Epithelial cell of prostate (primary cell): Measurements from ENCODE around the gene SYNE1.

Source experiments
- DNase-seq: peaks from one replicate; pipeline ENCODE4 v3.0.0-alpha.2; 2011; ENCODE audit warnings: low read depth, low spot score
- H3K27ac ChIP-seq: fragments of 450-650 bp; 2 replicates; pipeline ENCODE4 v1.5.1; 2017; ENCODE audit warnings: mild to moderate bottlenecking

The SYNE1 gene

GRCh38 chr6:152212437-152212836 lies 424.7 kb downstream of the SYNE1 start:
- no peak overlapping the region for H3K27ac ChIP-seq
- DNase-seq = no peak

DNA sequence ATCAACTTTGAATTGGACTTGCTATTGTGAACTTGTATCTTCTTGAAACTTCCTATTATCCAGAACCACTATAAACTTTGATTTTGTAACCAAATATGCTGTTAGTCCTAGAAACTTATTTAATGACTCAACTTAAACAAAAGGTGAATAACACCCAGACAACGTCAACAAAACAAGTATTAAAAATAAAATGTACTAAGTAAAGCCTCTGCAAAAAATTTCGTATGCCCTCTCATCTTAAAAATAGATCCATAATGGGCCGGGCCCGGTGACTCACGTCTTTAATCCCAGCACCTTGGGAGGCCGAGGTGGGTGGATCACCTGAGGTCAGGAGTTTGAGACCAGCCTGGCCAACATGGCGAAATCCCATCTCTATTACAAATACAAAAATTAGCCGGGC lies 428.0 kb downstream of the SYNE1 start:
- no peak for DNase-seq
- H3K27ac ChIP-seq = no peak overlapping the region

DNA sequence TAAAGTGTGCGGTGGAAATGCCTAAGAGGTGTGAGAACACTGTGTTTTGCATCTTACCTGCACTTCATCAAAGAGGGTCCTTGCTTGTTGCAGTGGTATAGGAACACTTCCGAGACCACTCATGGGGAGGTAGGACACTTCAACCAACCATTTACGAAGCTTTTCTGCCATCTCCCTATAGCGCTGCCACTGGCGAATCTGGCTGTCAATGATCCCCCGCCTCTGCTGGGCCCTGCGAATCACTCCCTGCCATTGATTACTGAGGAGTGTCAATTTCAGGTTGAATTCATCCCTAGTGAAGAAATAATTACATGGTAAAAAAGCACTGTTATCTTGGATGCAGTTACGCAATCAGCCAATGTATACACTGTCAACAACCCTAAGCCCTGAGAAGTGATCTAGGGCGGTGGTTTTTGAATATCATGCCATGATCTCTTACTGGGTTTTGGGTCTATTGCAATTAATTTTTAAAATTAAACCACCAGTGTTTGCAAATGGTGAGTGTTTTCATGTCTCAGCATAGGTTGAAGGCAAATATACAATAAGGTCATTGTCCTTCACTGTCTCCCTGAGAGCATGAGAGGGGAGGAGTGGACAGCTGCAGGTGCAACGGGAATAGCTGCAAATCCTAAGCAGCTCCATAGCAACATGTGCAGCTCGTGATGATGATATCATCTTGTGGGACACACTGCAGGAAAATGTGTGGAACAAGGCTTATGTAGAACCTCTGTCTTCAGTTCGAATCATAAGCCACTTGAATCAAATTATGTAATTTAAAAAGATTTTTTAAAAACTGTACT lies 429.0 kb downstream of the SYNE1 start:
- H3K27ac ChIP-seq = no peak overlapping the region
- no peak for DNase-seq

DNA sequence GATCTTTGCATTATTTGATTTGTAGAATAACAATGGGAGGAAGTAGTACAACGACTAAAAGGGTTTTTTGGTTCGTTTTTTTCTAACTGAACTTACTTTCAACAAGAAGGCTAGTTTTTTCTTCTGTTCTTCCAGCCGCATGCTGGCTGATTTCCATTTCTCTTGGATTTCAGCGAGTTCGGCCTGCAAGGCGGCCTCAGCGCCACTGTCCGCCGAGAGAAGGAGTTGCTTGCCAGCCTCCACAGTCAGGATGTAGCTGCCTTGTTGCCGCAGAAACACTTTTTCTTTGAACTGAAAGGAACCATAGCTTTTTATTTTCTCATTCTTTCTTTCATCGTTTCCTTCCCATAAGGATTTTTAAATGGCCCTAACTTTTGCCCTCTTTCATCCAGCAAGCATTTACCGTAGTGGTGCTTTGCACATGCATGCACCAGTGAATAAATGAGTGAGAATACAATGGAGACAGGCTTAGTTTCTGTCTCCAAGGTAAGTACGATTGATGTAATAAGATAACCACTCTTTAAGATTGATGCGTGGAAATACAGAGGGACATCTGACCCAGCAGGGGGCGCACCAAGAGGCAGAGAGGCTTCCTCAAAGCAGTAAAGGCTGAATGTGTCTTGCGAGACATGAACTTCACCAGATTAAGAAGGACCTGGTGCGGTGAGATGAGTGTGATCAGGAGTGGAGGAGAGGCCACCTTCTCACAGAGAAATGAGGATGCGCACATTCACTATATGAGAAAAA lies 430.9 kb downstream of the SYNE1 start:
- no peak for DNase-seq

GRCh38 chr6:152204591-152204990 lies 432.6 kb downstream of the SYNE1 start:
- H3K27ac ChIP-seq = no peak overlapping the region
- no peak for DNase-seq

More for the DNA sequence above, 430.9 kb downstream of the SYNE1 start:
- no peak overlapping the region for H3K27ac ChIP-seq

GRCh38 chr6:152201120-152201519 lies 436.0 kb downstream of the SYNE1 start:
- H3K27ac ChIP-seq = no peak overlapping the region
- no peak for DNase-seq

DNA sequence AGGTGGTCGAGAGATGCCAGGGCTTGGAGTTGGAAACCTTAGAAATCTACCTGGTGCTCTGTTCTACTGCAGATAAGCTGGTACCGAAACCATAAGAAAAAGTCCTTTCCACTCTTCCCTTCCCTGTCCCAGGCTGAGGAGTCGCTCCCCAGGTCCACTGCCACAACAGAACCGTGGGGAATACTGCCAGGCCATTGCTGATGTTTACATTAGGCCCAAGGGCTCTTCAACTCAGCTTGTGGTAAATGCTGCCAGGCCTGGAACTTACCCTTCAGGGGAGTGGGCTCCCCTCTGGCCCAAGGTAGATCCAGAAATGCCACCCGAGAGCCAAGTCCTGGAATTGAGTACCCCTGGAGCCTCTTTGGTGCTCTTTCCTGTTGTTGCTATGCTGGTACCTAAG lies 441.3 kb downstream of the SYNE1 start:
- no peak for DNase-seq
- no peak overlapping the region for H3K27ac ChIP-seq

- H3K27ac ChIP-seq = no peak overlapping the region
- peak; percentile 36 for DNase-seq
These were observed 447.4 kb downstream of the SYNE1 start for GRCh38 chr6:152189736-152190135.

DNA sequence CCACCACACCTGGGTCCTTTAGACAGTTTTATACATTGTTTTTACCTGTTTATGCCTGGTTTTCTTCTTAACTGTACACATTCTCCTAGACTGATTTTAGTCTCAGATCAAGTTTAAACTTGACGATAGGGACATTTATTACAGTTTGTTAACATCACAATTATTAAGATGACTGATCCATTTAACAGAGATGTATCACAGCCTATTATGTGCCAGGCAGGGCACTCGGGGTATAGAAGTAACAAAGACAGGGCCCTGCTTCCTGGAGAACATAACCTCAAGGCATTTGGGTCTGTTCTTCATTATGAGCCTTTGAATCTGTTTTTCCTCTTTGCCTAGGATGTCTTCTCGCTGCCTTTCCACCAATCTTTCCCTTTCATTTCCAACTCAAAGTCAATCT lies 449.2 kb downstream of the SYNE1 start:
- no peak for DNase-seq
- H3K27ac ChIP-seq = no peak overlapping the region

DNA sequence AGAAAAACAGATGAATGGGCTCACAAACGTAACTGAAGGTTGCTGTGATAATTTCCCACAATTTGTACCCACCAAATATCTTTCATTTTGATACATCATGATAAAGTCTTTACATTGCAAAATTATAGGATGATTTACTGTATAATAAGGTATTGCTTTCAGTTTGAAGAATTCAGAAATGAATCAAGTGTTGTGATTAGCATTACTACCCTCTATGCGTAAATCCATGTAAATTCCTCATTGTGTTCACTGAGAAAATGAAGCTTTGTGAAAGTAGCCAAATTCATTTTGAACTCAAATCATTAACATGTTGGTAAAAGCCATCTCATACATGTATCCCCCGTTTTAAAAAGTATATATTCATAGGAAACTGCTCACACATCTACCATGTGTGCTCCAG lies 450.3 kb downstream of the SYNE1 start:
- no peak for DNase-seq
- no peak overlapping the region for H3K27ac ChIP-seq

DNA sequence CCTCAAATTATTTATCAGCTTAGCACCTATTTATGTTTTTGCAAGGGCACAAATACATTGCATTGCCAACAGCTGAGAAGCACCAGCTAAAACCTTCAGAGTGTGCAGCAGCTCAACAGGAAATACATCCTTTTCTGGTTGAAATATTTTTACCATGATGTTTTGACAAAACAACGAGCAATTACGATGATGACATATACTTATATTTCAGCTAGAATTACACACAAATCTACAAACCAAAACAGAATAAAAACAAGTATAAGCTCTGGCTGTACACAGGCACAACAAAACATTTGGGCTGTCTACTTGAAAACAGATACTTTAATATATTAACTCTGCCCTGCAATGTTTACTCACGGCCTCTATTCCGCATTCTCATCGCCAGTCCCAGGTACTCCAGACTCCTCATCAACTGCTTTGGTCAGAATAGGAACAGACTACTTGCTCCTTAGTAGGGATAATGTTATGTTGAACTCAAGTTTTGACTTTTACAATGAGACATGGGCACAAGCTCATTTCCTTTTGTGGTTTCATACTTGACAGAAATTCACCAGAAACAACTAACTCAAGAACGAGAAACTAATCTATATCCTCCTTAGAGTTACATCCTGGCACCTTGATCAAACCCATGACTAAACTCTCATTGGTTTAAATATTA lies 452.1 kb downstream of the SYNE1 start:
- H3K27ac ChIP-seq = no peak overlapping the region
- DNase-seq = no peak

DNA sequence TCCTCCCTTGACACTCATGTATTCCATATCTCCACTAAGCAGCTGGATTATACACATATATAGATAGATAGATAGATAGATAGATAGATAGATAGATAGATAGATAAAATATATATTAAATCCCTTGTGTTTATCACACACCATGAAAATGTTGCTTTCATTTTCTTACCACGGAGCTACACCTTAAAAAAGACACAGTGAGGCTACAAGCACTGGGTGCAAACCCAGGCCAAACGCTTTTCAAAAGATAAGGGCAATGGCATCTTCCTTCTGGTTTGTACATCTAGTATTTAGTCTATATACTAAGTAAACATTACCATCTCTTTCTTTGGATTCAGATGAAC lies 452.6 kb downstream of the SYNE1 start:
- no peak overlapping the region for H3K27ac ChIP-seq
- no peak for DNase-seq

GRCh38 chr6:152180601-152181000 lies 456.6 kb downstream of the SYNE1 start:
- no peak for DNase-seq
- no peak overlapping the region for H3K27ac ChIP-seq

DNA sequence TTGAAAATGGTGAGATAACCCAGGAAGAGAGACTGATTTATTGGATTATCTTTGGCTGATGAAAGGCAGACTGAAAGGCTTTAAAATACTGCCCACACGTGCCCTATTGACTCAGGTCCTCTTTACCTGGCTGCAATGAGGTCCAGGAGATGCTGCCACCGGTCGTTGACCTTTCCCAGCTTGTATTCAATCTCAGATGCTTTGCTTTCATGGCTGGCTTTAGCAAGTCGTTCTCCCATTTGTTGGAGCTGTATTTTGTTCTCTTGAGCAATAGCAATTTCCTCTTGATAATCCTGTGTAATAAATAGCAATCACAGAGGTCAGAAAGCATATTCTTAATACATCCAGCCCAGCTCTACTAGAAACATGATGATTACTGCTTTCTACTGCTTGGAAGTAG lies 460.9 kb downstream of the SYNE1 start:
- no peak for DNase-seq
- no peak overlapping the region for H3K27ac ChIP-seq

GRCh38 chr6:152173957-152174356 lies 463.2 kb downstream of the SYNE1 start:
- H3K27ac ChIP-seq = no peak overlapping the region

DNA sequence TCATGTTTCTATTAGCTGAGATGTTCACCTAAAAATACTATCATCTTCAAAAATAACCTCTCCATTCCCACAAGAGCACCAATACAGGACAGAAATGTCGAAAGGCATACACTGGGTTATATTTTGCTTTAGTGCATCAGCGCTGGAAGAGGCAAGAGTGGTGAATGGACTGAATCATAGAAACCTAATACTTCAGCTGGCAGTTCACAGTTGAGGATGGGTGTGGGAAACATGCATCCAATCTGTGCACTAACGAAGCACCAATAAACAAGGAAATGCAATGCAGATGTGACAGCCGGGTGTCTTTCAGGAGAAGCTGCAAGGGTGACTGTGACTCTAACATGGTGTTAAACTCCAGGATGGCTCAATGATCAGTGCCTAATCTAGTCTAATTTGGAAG lies 463.8 kb downstream of the SYNE1 start:
- no peak for DNase-seq
- H3K27ac ChIP-seq = no peak overlapping the region

More at GRCh38 chr6:152173957-152174356, 463.2 kb downstream of the SYNE1 start:
- no peak for DNase-seq

DNA sequence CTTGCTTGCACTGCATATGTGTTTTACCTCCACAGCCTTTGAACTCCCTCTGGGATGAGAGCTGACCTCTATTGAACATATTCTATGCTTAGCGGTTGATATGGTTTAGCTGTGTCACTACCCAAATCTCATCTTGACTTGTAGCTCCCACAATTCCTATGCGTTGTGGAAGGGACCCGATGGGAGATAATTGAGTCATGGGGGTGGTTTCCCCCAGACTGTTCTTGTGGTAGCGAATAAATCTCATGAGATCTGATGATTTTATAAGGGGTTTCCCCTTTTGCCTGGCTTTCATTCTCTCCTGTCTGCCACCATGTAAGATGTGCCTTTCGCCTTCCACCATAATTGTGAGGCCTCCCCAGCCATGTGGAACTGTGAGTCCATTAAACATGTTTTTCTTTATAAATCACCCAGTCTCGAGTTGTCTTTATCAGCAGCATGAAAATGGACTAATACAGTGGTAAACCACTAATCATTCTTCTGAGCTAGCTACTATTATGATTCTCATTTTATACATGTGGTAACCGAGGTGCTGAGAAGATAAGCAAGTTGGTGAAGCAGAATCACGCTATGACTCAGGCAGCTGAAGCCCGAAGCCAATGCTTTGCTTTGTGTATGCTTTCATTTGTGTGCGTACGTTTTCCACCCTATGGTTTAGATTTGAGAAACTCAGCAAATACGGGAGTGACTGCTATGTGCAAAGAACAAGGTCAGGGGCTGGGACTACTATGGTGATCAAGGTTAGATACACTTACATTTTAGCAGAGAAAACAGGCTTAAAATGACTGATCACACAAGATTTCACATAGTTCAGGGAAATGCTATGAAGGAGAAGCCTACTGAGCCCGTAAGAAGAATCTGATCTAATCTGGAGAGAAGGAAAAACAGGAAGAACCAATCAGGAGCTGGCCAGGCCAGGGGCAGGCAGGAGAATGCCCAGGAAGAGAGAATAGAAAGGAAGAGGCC lies 466.2 kb downstream of the SYNE1 start:
- no peak overlapping the region for H3K27ac ChIP-seq
- no peak for DNase-seq

GRCh38 chr6:152170313-152170701 lies 466.9 kb downstream of the SYNE1 start:
- DNase-seq = no peak
- no peak overlapping the region for H3K27ac ChIP-seq

DNA sequence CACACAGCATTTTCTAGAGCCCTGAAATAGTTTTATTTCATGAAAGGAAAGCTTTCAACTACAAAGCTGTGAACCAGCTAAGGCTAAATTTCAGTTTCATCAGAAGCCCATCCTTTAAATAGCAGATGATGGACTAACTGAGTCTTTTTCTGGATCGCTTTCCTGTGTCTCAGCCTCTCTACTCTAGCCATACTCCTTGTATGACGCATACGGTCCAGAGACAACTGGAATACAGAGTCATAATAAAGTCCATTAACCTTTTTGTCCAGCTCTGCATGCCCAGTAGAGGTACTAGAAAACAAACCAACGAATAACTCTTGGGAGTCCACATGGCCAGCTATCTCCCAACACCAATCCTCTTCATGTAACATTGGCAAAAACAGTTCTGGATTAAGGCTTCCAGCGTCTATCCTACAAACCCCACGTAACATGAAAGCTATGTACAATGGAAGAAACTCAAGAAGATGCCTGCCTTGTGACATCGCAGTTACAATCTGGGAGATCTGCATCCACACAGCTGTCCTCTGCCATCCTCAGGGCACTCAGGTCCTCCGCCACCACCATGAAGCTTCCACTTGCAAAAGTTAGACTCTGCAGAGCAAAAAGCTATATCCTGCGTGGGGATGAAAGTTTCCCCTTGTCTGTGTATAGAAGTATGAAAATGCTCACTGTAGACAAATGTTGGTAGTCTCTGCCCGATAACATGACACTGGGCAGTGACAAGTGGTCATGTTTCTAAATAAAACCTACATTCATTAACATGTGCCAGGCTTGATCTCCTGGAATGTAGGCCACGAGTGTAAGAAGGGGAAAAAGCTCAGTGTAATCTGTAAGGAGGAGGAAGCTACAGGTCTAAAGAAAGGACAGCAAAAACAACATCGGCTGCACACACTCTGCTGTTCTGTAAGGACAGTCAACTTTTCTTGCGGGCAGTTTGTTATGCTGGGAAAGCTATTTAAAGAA lies 469.2 kb downstream of the SYNE1 start:
- H3K27ac ChIP-seq = no peak overlapping the region
- DNase-seq = no peak
